Measurements from ENCODE around the gene OCLN.

DNA sequence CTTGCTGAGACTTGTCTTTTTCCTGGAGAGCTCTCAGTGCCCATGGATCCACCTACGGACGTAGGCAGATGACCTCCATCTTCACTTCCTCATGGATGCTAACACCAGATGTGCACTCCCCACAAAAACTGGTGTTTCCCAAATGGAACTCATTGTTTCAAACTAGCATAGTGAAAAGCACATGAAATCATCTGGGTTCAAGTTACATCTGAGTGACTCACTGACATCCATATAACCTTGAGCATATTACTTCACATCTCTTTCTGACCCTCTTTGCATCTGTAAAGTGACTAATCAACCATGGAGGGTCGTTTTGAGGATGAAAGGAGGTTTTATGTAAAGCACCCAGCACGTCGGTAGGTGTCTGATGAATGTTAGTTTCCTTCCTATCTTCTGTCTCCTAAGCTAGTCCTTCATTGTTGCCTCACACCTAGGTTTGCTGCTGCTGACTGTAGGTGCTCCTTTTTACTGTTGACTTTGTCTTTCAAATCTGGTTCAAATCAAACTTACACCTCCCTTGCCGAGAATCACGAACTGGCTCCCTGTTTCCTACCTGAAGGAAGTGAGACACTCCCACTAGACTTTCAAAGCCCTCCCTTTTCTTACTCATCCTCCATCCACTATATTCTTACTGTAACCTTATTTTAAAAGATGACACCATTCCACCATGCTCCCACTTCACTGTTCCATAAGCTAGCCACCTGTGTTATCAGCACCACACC, 10.3 kb downstream of the OCLN start:
- TF ChIP-seq, protein P1, sequence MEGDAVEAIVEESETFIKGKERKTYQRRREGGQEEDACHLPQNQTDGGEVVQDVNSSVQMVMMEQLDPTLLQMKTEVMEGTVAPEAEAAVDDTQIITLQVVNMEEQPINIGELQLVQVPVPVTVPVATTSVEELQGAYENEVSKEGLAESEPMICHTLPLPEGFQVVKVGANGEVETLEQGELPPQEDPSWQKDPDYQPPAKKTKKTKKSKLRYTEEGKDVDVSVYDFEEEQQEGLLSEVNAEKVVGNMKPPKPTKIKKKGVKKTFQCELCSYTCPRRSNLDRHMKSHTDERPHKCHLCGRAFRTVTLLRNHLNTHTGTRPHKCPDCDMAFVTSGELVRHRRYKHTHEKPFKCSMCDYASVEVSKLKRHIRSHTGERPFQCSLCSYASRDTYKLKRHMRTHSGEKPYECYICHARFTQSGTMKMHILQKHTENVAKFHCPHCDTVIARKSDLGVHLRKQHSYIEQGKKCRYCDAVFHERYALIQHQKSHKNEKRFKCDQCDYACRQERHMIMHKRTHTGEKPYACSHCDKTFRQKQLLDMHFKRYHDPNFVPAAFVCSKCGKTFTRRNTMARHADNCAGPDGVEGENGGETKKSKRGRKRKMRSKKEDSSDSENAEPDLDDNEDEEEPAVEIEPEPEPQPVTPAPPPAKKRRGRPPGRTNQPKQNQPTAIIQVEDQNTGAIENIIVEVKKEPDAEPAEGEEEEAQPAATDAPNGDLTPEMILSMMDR (IDR thresholded peaks at IDR 0.05): no peak
- TF ChIP-seq POLR2AphosphoS5 (IDR thresholded peaks at IDR 0.05): no peak
- no peak for TF ChIP-seq EP300 (IDR thresholded peaks at IDR 0.05)
- no peak for TF ChIP-seq POLR2A (IDR thresholded peaks at IDR 0.05)
